Panc1 (cell line): ENCODE measurements around the gene LCE1F. TPM values are rescaled to one million over a fixed set of nuclear protein-coding genes. Genes with fewer than 3 reads are reported as not detected.

Experiments
- ATAC-seq: fragments of 200-7000 bp; cut with Tn5 transposase; 2 replicates; pipeline ENCODE4 v1.9.1; 2020; ENCODE audit warnings: mild to moderate bottlenecking, moderate library complexity
- BruUV-seq: library from RNA; stranded (reverse); fragments of 400-500 nt; replicated peaks from 2 replicates; lab custom pipeline; 2021; lab: Mats Ljungman, UMichigan
- CTCF ChIA-PET: fragments of 300-600 bp; sonication (Branson Sonifier 250); formaldehyde crosslinking; loops from one replicate; lab custom pipeline; 2022; ENCODE audit warnings: antibody characterized with exemption; lab: Charles Lee
- POLR2A ChIA-PET: fragments of 300-600 bp; sonication (Branson Sonifier 250); formaldehyde crosslinking; loops from one replicate; lab custom pipeline; 2022; ENCODE audit warnings: antibody characterized with exemption; lab: Charles Lee
- DNase-seq: peaks from one replicate; pipeline ENCODE4 v3.0.0-alpha.2; 2010; ENCODE audit warnings: low read depth, low spot score
- H3K27ac ChIP-seq: 2 replicates; pipeline ENCODE4 v1.5.1; 2011; ENCODE audit warnings: mild to moderate bottlenecking, low read length, inconsistent platforms
- H3K27me3 ChIP-seq: fragments of 200-500 bp; sonication (Bioruptor generic); 2 replicates; pipeline ENCODE4 v1.6.0; 2014; ENCODE audit warnings: low read length, inconsistent platforms; ENCODE audit not compliant: control insufficient read depth, insufficient read depth
- H3K36me3 ChIP-seq: fragments of 200-500 bp; sonication (Bioruptor generic); 2 replicates; pipeline ENCODE4 v1.5.1; 2014; ENCODE audit warnings: inconsistent platforms, mild to moderate bottlenecking, low read length, moderate library complexity; ENCODE audit not compliant: control insufficient read depth, insufficient read depth
- H3K4me1 ChIP-seq: 2 replicates; pipeline ENCODE4 v1.5.1; 2011; ENCODE audit warnings: inconsistent platforms, mild to moderate bottlenecking, low read length, moderate library complexity; ENCODE audit not compliant: control insufficient read depth, insufficient read depth
- H3K4me3 ChIP-seq, 2 experiments: 2 replicates each; pipeline ENCODE4 v1.5.1; 2011 to 2012; ENCODE audit warnings: low read depth in 2 of 2, low read length in 2 of 2, mild to moderate bottlenecking in 2 of 2, inconsistent platforms in 1 of 2, moderate library complexity in 1 of 2
- H3K9me3 ChIP-seq: fragments of 200-500 bp; sonication (Bioruptor generic); 2 replicates; pipeline ENCODE4 v1.5.1; 2014; ENCODE audit warnings: low read depth, mild to moderate bottlenecking, inconsistent platforms, low read length, moderate library complexity; ENCODE audit not compliant: control insufficient read depth, insufficient read depth
- CTCF ChIP-seq: fragments of 450-650 bp; IDR thresholded peaks from 2 replicates; pipeline ENCODE4 v1.5.1; 2017; ENCODE audit warnings: mild to moderate bottlenecking
- POLR2AphosphoS5 ChIP-seq: IDR thresholded peaks from 2 replicates; pipeline ENCODE4 v1.6.1; 2012; ENCODE audit warnings: mild to moderate bottlenecking, low read depth, low read length, moderate library complexity
- REST ChIP-seq, 2 experiments: IDR thresholded peaks; 2 replicates each; pipeline ENCODE4 v1.6.1; 2011 to 2012; ENCODE audit warnings: low read depth in 2 of 2, control low read depth in 1 of 2, low read length in 1 of 2, mild to moderate bottlenecking in 1 of 2, moderate library complexity in 1 of 2; ENCODE audit not compliant: insufficient read depth in 1 of 2
- SIN3A ChIP-seq: IDR thresholded peaks from 2 replicates; pipeline ENCODE4 v1.6.1; 2012; ENCODE audit warnings: low read depth, mild to moderate bottlenecking, low read length, moderate library complexity, borderline replicate concordance; ENCODE audit not compliant: insufficient read depth
- TCF7L2 ChIP-seq: IDR thresholded peaks from 2 replicates; pipeline ENCODE4 v1.6.1; 2011; ENCODE audit warnings: mild to moderate bottlenecking, low read depth, low read length, inconsistent platforms
- in situ Hi-C: cut with HindIII; loops from 2 replicates; pipeline ENCODE4 v1.10.0; 2016; ENCODE audit warnings: low sequenced_read_pairs, low pct_unique_long_range_greater_than_20kb
- intact Hi-C: fragments of 100-400 bp; cut with micrococcal nuclease; formaldehyde crosslinking; loops from one replicate; pipeline ENCODE4 v1.10.0; 2022; ENCODE audit not compliant: unreplicated experiment
- total RNA-seq: library from RNA; stranded (reverse); gene quantifications from one replicate; pipeline ENCODE4 v1.2.1, GENCODE V29; 2021; ENCODE audit not compliant: unreplicated experiment

The LCE1F gene
- total RNA-seq, 1 experiment from 2014 or later: not detected

- TF ChIP-seq SIN3A (no peak), REST (IDR thresholded peaks at IDR 0.05; ENCODE audit: insufficient read depth in 1 of 2, low read depth in 2 of 2, low read length in 1 of 2) (no peak), CTCF (no peak), POLR2AphosphoS5 (no peak), TCF7L2 (no peak)
- H3K4me3 ChIP-seq: no peak within 1 kb of the TSS
- H3K9me3 ChIP-seq: no peaks in the 10 kb centered on the region
- in situ Hi-C loops: no loop called here
- DNase-seq (no peak), ATAC-seq (no peak)
- ChIA-PET CTCF (no interaction called here), POLR2A (no interaction called here)
- no peaks in the 10 kb centered on the region for H3K36me3 ChIP-seq
- no peaks in the 10 kb centered on the region for H3K27me3 ChIP-seq
- no peak within 1 kb of the TSS for H3K27ac ChIP-seq
- H3K4me1 ChIP-seq: no peaks in the 10 kb centered on the region
- BruUV-seq: no TSS peak
- intact Hi-C loops: no loop called here
Measured at GRCh38 chr1:152757747-152758146, 17.2 kb upstream of the LCE1F start, which contains the start of gene KPRP. Gene KPRP (plus strand): TSS chr1:152758025. CDS start chr1:152759589, 1,564 bp downstream.

- no peak for ATAC-seq
- ChIA-PET POLR2A (no interaction called here), CTCF (no interaction called here)
- H3K9me3 ChIP-seq: no peaks in the 10 kb centered on the region
- in situ Hi-C loops: no loop called here
- intact Hi-C loops: no loop called here
- TF ChIP-seq TCF7L2 (no peak), POLR2AphosphoS5 (no peak), CTCF (no peak), SIN3A (no peak), REST (IDR thresholded peaks at IDR 0.05; ENCODE audit: insufficient read depth in 1 of 2, low read depth in 2 of 2, low read length in 1 of 2) (no peak)
- no peak for DNase-seq
- BruUV-seq: no TSS peak
- no peaks in the 10 kb centered on the region for H3K4me1 ChIP-seq
- H3K4me3 ChIP-seq: no peak overlapping the region
- no peak overlapping the region for H3K27ac ChIP-seq
- H3K36me3 ChIP-seq: no peaks in the 10 kb centered on the region
- no peaks in the 10 kb centered on the region for H3K27me3 ChIP-seq
Measured at GRCh38 chr1:152758636-152759035, 16.3 kb upstream of the LCE1F start.
